IPS DF 4.7 (cell line): Measurements from ENCODE around the gene UMAD1.

Experiments used
- DNase-seq: peaks from one replicate; pipeline ENCODE4 v3.0.0-alpha.2; 2013; ENCODE audit warnings: low spot score; ENCODE audit errors: extremely low read depth

The UMAD1 gene

GRCh38 chr7:7764520-7765396 is 124.2 kb downstream of the UMAD1 start:
- DNase-seq: no peak

GRCh38 chr7:7765422-7765821 is 124.9 kb downstream of the UMAD1 start:
- DNase-seq: no peak

- no peak for DNase-seq
Measured at GRCh38 chr7:7766671-7767070, 126.1 kb downstream of the UMAD1 start.

GRCh38 chr7:7768977-7769709 is 128.6 kb downstream of the UMAD1 start:
- no peak for DNase-seq

GRCh38 chr7:7769710-7770627 is 129.4 kb downstream of the UMAD1 start:
- DNase-seq: no peak

- DNase-seq: no peak
Measured at GRCh38 chr7:7771452-7771851, 130.9 kb downstream of the UMAD1 start.

GRCh38 chr7:7772397-7772821 is 131.9 kb downstream of the UMAD1 start:
- no peak for DNase-seq

- DNase-seq: no peak
Measured at GRCh38 chr7:7773334-7774309, 133.1 kb downstream of the UMAD1 start.

- no peak for DNase-seq
Measured at GRCh38 chr7:7779888-7780287, 139.3 kb downstream of the UMAD1 start.

- no peak for DNase-seq
Measured at GRCh38 chr7:7783001-7783400, 142.4 kb downstream of the UMAD1 start.

GRCh38 chr7:7785344-7785973 is 144.9 kb downstream of the UMAD1 start:
- no peak for DNase-seq

GRCh38 chr7:7786595-7786994 is 146.0 kb downstream of the UMAD1 start:
- DNase-seq: no peak

- DNase-seq: no peak
Measured at GRCh38 chr7:7789551-7789988, 149.0 kb downstream of the UMAD1 start.

- no peak for DNase-seq
Measured at GRCh38 chr7:7790041-7790741, 149.6 kb downstream of the UMAD1 start.

GRCh38 chr7:7791523-7791922 is 151.0 kb downstream of the UMAD1 start:
- no peak for DNase-seq

- DNase-seq: no peak
Measured at GRCh38 chr7:7792056-7792455, 151.5 kb downstream of the UMAD1 start.

GRCh38 chr7:7793249-7793648 is 152.7 kb downstream of the UMAD1 start:
- DNase-seq: peak; percentile 72

GRCh38 chr7:7793921-7794320 is 153.4 kb downstream of the UMAD1 start:
- DNase-seq: no peak

- no peak for DNase-seq
Measured at GRCh38 chr7:7795203-7795602, 154.7 kb downstream of the UMAD1 start.
